ENCODE measurements around the gene C10orf67.

C10orf67 gene

DNA sequence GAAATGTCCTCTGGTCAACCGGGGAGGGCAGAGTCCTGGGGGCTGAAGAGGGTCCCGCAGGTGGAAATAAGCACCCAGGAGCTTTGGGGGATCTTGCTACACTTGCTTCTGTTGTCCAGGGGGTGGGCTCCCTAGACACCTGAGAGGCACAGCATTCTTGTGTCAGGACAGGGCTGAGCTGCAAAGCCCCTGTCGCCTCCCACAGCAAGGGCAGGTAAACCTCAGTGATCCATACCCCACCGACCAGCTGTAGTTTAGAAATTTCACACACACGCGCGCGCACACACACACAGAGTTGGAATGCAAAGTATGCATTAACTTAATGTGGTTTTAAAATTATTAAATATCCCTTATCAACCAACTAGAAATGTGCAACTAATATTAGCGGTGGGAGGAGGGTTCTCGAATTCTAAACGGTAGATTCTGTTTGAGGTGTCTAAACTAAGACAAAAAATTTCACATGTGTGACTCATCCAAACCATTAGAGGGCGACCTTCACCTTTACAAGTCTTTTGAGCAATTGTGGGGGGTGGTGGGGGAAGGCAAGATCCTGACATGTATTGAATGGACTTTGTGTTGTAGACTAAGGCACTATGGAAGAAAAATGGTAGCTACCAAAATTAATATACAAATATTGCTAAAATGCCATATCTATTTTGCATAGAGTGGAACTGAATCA is 186.8 kb downstream of the C10orf67 start:
- no peak for DNase-seq

DNA sequence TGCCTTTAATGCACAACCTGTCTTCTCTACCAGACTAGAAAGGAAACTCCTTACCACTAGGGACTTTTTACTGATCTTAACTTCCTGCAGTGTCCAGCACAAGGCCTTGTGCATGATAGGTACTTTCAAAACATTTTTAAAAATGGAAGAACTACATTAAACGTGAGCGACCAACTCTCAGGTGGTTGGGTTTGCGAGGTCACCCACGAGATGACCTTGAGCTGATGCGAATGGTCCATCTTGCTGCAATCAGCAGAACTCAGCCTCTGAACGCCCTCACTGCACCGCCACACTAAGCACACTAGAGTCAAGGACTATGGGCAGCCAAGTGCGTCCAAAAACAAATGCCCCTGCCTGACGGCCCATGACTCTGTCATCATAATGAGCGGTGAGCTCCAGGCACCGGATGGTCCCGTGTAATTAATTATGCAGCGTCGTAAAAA is 187.3 kb downstream of the C10orf67 start:
- DNase-seq = no peak

- DNase-seq = no peak
Measured at GRCh38 chr10:23156447-23157150, 188.0 kb downstream of the C10orf67 start.

DNA sequence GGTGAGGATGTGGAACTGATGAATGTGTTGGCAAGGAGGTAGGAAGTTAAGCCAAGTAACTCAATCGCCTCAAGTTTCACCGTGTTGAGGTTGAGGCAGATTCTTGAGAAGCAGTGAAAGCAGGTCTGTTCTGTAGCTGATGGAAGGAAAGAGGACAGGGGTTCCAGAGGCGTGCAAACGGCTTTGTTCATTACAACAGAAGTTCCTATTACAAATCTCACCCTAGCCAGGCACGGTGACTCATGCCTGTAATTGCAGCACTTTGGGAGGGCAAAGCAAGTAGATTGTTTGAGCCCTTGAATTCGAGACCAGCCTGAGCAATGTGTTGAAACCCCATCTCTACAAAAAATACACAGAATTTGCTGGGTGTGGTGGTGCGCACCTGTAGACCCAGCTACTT is 189.4 kb downstream of the C10orf67 start:
- DNase-seq = no peak
